HepG2 (cell line): ENCODE results near the gene PPP2R5C. TPM values are rescaled to one million over a fixed set of nuclear protein-coding genes. Genes with fewer than 3 reads are reported as not detected.

Source experiments
- BHLHE40 ChIP-seq: IDR thresholded peaks from 2 replicates; pipeline ENCODE4 v1.6.1; 2011; ENCODE audit warnings: low read length, improper control_type of control experiment
- FLYWCH1 ChIP-seq: sonication (generic); formaldehyde crosslinking; IDR thresholded peaks from 2 replicates; pipeline ENCODE4 v1.8.1; 2023; ENCODE audit warnings: mild to moderate bottlenecking, missing genetic modification reagents
- KDM1A ChIP-seq: IDR thresholded peaks from 2 replicates; pipeline ENCODE4 v1.6.1; 2016; ENCODE audit warnings: missing compliant biosample characterization
- MAF1 ChIP-seq: sonication (generic); formaldehyde crosslinking; IDR thresholded peaks from 2 replicates; pipeline ENCODE4 v1.5.0; 2020; ENCODE audit warnings: missing genetic modification reagents, borderline replicate concordance
- SP5 ChIP-seq: IDR thresholded peaks from 2 replicates; pipeline ENCODE4 v1.6.1; 2016; ENCODE audit warnings: low read depth, borderline replicate concordance
- SRF ChIP-seq: IDR thresholded peaks from 2 replicates; pipeline ENCODE4 v1.6.1; 2011; ENCODE audit warnings: mild to moderate bottlenecking, low read depth, low read length, moderate library complexity
- SRSF1 ChIP-seq: fragments of 200-400 bp; formaldehyde crosslinking; optimal IDR thresholded peaks from 2 replicates; pipeline ENCODE3; 2017; ENCODE audit warnings: mild to moderate bottlenecking, low read depth, low read length, moderate library complexity
- TCF7 ChIP-seq: sonication (generic); IDR thresholded peaks from 2 replicates; pipeline ENCODE4 v1.6.1; 2016; ENCODE audit warnings: antibody characterized with exemption, low read depth
- YY1 ChIP-seq: IDR thresholded peaks from 2 replicates; pipeline ENCODE4 v1.6.1; 2011; ENCODE audit warnings: low read length, low read depth, moderate library complexity, mild to moderate bottlenecking; ENCODE audit not compliant: insufficient read depth, insufficient replicate concordance
- ZC3H13 ChIP-seq: sonication (generic); formaldehyde crosslinking; IDR thresholded peaks from 2 replicates; pipeline ENCODE4 v1.8.1; 2023; ENCODE audit warnings: mild to moderate bottlenecking, missing genetic modification reagents, moderate library complexity
- ZFX ChIP-seq: sonication (generic); formaldehyde crosslinking; IDR thresholded peaks from 2 replicates; pipeline ENCODE4 v1.4.0; 2020; ENCODE audit warnings: mild to moderate bottlenecking, low read depth, missing genetic modification reagents, moderate library complexity
- ZNF354B ChIP-seq: sonication (generic); formaldehyde crosslinking; IDR thresholded peaks from 2 replicates; pipeline ENCODE4 v1.8.0; 2022; ENCODE audit warnings: mild to moderate bottlenecking, missing genetic modification reagents
- ZNF709 ChIP-seq: sonication (generic); formaldehyde crosslinking; IDR thresholded peaks from 2 replicates; pipeline ENCODE4 v1.5.0; 2020; ENCODE audit warnings: mild to moderate bottlenecking, missing genetic modification reagents
- ZNF75D ChIP-seq: sonication (generic); formaldehyde crosslinking; IDR thresholded peaks from 2 replicates; pipeline ENCODE4 v1.8.1; 2023; ENCODE audit warnings: missing genetic modification reagents, mild to moderate bottlenecking, borderline replicate concordance
- polyA plus RNA-seq, 8 experiments: library from polyadenylated mRNA; depleted of rRNA in 3 of 8; stranded (reverse) in 7 of 8; unstranded in 1 of 8; fragments of >200 nt; fragmentation: Illumina TruSeq in 4 of 8; extraction: Trizol in 4 of 8; gene quantifications; 2 replicates each; pipeline versions ENCODE4 v1.2.1 to v1.2.3, GENCODE V29; 2011 to 2016; ENCODE audit warnings: low read depth in 4 of 8, missing spikeins in 1 of 8, mixed read lengths in 1 of 8; ENCODE audit not compliant: insufficient read depth in 1 of 8
- total RNA-seq, 5 experiments: library from RNA; depleted of rRNA; stranded (reverse); fragments of >200 nt; fragmentation: Illumina TruSeq; extraction: Trizol; gene quantifications; 2 replicates each; pipeline ENCODE4 v1.2.3, GENCODE V29; 2016; ENCODE audit warnings: low read depth in 1 of 5
- TF ChIP-seq, protein P1 (sequence below): sonication (generic); IDR thresholded peaks from 2 replicates; pipeline ENCODE4 v1.6.1; 2016; ENCODE audit warnings: low read depth, borderline replicate concordance
- TF ChIP-seq, protein P2 (sequence below): sonication (generic); formaldehyde crosslinking; IDR thresholded peaks from 2 replicates; pipeline ENCODE4 v1.4.0; 2020; ENCODE audit warnings: missing genetic modification reagents, borderline replicate concordance
- TF ChIP-seq, protein P3 (sequence below): sonication (generic); formaldehyde crosslinking; IDR thresholded peaks from 2 replicates; pipeline ENCODE4 v1.8.0; 2022; ENCODE audit warnings: missing genetic modification reagents, mild to moderate bottlenecking, borderline replicate concordance
- TF ChIP-seq, protein P4 (sequence below): sonication (generic); formaldehyde crosslinking; IDR thresholded peaks from 2 replicates; pipeline ENCODE4 v1.8.0; 2022; ENCODE audit warnings: missing genetic modification reagents, mild to moderate bottlenecking, inconsistent platforms, borderline replicate concordance
- TF ChIP-seq, protein P5 (sequence below): sonication (generic); formaldehyde crosslinking; IDR thresholded peaks from 2 replicates; pipeline ENCODE4 v1.4.0; 2020; ENCODE audit warnings: missing genetic modification reagents

PPP2R5C gene
- total and polyA plus RNA-seq, 2 of the 13 experiments (the other 11 are each of a cell fraction or from before 2014, with no cell fraction given): 74.3 to 78.5 TPM

DNA sequence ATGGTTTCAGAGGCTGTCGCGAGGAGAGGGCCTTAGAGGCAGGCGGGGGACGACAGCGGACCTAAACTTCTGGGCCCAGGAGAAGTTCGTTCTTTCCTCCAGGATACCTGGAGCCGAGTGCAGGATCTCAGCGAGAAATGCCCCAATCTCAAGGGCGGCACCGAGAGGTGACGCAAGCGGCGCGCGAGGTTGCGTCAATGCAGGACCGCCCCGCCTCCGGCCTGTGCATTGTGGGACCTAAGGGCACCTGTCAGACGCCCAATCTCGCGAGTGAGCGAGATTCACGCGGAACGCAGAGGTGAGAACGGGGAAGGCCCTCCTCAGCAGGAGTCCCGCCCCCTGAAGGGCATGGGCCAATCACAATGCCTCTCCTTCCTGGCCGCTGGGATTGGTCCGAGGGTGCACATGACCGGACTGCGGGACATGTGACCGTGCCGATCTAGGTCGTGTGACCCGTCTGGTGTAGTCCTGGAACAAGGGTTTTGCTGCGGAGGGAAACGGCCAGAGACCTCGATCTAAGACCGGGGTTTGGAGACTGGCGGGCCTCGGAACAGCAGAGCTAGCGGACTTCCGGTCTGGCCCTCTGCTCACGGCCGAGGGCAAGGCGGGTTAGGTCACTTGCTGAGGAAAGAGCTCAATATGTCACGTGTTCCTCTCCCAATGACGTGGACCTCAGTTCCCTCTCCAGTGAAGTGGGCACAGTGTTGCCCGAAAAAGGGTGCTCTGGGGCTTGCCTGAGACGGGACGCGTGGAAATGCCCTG, 186.6 kb downstream of the PPP2R5C start (continued):
- TF ChIP-seq SRSF1: peak; percentile 61
- TF ChIP-seq, protein P1, sequence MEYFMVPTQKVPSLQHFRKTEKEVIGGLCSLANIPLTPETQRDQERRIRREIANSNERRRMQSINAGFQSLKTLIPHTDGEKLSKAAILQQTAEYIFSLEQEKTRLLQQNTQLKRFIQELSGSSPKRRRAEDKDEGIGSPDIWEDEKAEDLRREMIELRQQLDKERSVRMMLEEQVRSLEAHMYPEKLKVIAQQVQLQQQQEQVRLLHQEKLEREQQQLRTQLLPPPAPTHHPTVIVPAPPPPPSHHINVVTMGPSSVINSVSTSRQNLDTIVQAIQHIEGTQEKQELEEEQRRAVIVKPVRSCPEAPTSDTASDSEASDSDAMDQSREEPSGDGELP: peak; percentile 37; the same call in 1 of the 2 replicates
- TF ChIP-seq, protein P2, sequence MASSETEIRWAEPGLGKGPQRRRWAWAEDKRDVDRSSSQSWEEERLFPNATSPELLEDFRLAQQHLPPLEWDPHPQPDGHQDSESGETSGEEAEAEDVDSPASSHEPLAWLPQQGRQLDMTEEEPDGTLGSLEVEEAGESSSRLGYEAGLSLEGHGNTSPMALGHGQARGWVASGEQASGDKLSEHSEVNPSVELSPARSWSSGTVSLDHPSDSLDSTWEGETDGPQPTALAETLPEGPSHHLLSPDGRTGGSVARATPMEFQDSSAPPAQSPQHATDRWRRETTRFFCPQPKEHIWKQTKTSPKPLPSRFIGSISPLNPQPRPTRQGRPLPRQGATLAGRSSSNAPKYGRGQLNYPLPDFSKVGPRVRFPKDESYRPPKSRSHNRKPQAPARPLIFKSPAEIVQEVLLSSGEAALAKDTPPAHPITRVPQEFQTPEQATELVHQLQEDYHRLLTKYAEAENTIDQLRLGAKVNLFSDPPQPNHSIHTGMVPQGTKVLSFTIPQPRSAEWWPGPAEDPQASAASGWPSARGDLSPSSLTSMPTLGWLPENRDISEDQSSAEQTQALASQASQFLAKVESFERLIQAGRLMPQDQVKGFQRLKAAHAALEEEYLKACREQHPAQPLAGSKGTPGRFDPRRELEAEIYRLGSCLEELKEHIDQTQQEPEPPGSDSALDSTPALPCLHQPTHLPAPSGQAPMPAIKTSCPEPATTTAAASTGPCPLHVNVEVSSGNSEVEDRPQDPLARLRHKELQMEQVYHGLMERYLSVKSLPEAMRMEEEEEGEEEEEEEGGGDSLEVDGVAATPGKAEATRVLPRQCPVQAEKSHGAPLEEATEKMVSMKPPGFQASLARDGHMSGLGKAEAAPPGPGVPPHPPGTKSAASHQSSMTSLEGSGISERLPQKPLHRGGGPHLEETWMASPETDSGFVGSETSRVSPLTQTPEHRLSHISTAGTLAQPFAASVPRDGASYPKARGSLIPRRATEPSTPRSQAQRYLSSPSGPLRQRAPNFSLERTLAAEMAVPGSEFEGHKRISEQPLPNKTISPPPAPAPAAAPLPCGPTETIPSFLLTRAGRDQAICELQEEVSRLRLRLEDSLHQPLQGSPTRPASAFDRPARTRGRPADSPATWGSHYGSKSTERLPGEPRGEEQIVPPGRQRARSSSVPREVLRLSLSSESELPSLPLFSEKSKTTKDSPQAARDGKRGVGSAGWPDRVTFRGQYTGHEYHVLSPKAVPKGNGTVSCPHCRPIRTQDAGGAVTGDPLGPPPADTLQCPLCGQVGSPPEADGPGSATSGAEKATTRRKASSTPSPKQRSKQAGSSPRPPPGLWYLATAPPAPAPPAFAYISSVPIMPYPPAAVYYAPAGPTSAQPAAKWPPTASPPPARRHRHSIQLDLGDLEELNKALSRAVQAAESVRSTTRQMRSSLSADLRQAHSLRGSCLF (CRISPR knock-in tag): no peak; the same call in 1 of the 2 replicates
- peak; percentile 96 for TF ChIP-seq SP5
- TF ChIP-seq ZC3H13 (CRISPR knock-in tag): no peak
- no peak for TF ChIP-seq TCF7
- TF ChIP-seq YY1: peak; percentile 59
- peak; percentile 87 for TF ChIP-seq ZFX (CRISPR knock-in tag)
- TF ChIP-seq, protein P3, sequence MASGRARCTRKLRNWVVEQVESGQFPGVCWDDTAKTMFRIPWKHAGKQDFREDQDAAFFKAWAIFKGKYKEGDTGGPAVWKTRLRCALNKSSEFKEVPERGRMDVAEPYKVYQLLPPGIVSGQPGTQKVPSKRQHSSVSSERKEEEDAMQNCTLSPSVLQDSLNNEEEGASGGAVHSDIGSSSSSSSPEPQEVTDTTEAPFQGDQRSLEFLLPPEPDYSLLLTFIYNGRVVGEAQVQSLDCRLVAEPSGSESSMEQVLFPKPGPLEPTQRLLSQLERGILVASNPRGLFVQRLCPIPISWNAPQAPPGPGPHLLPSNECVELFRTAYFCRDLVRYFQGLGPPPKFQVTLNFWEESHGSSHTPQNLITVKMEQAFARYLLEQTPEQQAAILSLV (CRISPR knock-in tag): peak; percentile 70; the same call in 1 of the 2 replicates
- 0 out of 2 replicates have a peak, but pooled peaks have one; percentile 23 for TF ChIP-seq ZNF354B
- TF ChIP-seq FLYWCH1: no peak
- TF ChIP-seq, protein P4, sequence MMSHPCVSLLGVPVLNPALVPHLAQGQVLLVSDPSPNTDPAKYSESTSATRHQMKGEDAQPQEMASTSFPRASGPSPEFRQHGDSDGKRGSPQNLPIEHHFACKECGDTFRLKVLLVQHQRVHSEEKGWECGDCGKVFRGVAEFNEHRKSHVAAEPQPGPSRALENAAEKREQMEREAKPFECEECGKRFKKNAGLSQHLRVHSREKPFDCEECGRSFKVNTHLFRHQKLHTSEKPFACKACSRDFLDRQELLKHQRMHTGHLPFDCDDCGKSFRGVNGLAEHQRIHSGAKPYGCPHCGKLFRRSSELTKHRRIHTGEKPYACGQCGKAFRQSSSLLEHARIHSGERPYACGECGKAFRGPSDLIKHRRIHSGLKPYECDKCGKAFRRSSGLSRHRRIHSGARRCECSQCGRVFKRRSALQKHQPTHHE (CRISPR knock-in tag): peak; percentile 74; the same call in 1 of the 2 replicates
- TF ChIP-seq, protein P5, sequence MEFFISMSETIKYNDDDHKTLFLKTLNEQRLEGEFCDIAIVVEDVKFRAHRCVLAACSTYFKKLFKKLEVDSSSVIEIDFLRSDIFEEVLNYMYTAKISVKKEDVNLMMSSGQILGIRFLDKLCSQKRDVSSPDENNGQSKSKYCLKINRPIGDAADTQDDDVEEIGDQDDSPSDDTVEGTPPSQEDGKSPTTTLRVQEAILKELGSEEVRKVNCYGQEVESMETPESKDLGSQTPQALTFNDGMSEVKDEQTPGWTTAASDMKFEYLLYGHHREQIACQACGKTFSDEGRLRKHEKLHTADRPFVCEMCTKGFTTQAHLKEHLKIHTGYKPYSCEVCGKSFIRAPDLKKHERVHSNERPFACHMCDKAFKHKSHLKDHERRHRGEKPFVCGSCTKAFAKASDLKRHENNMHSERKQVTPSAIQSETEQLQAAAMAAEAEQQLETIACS: no peak; the same call in 1 of the 2 replicates
- peak; percentile 88 for TF ChIP-seq BHLHE40
- TF ChIP-seq MAF1 (CRISPR knock-in tag): peak; percentile 81; the same call in 1 of the 2 replicates
- TF ChIP-seq KDM1A (CRISPR knock-in tag): peak; percentile 81; the same call in 1 of the 2 replicates
- peak; percentile 68; the same call in 1 of the 2 replicates for TF ChIP-seq SRF
- TF ChIP-seq ZNF75D: no peak
- TF ChIP-seq ZNF709 (CRISPR knock-in tag): no peak
